GM19351 (cell line): ENCODE measurements around the gene TRAPPC1.

ENCODE experiments used
- ATAC-seq: cut with Tn5 transposase; IDR thresholded peaks from one replicate; pipeline ENCODE4 v1.9.1; 2021; ENCODE audit warnings: mild to moderate bottlenecking, moderate library complexity; ENCODE audit not compliant: unreplicated experiment

The TRAPPC1 gene

GRCh38 chr17:7903154-7904103, 28.3 kb downstream of the TRAPPC1 start:
- ATAC-seq = no peak

GRCh38 chr17:7897773-7898172, 34.0 kb downstream of the TRAPPC1 start:
- no peak for ATAC-seq

- ATAC-seq = no peak
Measured at GRCh38 chr17:7897090-7897489, 34.7 kb downstream of the TRAPPC1 start.

DNA sequence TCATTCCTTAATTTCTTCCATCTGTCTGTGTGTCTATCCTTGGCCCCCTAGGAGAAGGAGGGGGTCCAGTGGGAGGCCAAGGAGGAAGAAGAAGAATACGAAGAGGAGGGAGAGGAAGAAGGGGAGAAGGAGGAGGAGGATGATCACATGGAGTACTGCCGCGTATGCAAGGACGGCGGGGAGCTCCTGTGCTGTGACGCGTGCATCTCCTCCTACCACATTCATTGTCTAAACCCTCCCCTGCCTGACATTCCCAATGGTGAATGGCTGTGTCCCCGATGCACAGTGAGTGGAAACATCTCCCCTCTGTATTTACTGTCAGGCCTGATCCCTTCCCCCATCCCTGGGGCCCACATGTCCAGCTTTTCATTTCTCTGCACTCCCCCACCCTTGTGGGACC, 36.9 kb downstream of the TRAPPC1 start:
- no peak for ATAC-seq

GRCh38 chr17:7894226-7894625, 37.5 kb downstream of the TRAPPC1 start:
- ATAC-seq = no peak

GRCh38 chr17:7893187-7893880, 38.4 kb downstream of the TRAPPC1 start:
- no peak for ATAC-seq

DNA sequence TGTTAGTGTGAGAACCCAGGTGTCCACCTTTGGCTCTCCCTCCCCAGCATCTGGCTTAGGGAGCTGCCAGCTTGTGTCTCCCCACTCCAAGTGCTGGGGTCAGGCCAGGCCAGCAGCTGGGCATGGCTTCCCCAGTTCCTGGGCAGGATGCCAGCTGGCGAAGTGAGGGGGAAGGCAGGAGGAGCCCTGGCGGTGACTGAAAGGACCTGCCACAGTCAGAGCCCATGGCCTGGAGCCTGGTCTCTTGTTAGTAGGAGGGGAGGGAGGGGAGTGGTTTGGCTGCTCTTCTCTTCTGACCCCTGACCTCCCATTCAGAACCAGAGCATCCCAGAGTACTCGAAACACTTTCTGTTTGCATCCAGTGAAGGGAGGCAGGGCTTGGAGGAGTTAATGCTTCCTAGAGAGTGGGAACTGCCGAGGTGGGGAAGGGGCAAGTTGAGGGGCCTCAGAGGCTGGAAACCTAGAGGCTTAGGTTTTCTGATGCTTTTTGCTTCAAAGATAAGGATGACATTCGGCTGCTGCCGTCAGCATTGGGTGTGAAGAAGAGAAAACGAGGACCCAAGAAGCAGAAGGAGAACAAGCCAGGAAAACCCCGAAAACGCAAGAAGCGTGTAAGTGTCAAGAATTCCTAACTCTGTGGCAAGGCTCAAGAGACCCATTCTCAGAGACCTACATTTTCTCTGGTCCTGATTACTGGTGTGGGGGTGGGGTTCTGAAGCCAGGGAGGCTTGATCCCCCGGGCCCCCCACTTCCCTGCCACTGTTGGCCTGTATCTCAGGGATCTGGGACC, 42.4 kb downstream of the TRAPPC1 start:
- no peak for ATAC-seq

DNA sequence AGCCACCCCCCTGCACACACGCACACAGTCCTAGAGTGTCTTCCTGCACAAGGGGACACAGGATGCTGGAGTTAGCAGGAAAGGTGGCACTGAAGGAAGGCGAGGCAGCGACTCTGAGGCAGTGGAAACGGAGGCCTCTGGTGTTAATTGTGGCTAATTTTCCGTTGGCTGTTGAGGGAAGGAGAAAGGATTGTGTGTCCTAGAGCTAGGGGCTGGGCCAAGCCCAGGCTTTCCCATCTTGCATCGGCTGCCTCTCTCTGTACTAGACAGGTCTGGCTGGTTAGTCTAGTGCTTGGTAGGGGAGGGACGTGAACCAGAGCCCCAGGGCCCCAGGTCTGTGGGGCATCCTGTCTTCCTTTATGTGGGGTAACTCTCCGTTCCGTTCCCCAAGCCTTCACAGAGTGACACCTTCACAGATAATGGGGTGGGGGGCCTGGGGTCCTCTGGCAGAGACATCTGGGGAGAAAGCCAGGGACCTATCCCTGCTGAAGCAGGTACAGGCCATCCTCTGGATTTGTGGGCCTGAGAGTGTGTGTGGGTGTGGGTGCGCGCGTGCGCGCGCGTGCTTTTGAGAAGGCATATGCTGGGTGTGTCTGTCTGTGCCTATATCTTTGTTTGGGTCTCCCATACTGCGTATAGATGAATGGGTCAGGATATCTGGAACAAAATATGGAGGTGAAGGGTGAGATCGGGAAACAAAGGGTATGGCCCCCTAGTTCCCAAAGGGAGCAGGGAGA, 43.4 kb downstream of the TRAPPC1 start, which contains the start of gene CHD3:
TSS of gene CHD3 (plus strand) at position 606 of the 737 bp plus-strand sequence. CDS start 212 bp downstream, outside the sequence.
- no peak for ATAC-seq

GRCh38 chr17:7887482-7888183, 44.1 kb downstream of the TRAPPC1 start:
- peak; percentile 45 for ATAC-seq

DNA sequence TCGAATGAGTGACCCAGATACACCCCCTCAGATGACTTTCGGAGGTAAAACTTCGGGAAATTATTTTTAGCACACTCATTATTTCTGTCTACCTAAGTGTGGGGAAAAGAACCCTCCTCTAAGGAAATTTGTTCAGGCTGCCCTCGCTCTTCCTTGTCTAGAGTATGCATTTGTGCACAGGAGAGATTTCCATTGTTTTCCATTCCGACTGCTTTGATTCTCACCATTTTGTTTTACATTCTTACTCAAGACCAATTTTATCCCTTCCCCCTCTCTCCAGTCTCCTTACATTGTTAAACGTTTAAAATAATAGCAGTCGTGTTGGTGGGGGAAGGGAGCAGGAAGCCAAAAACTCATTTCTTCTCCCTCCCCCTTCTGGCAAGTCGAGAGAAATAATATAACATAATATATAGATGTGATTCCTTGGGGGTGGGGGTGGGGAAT, 44.7 kb downstream of the TRAPPC1 start:
- no peak for ATAC-seq

DNA sequence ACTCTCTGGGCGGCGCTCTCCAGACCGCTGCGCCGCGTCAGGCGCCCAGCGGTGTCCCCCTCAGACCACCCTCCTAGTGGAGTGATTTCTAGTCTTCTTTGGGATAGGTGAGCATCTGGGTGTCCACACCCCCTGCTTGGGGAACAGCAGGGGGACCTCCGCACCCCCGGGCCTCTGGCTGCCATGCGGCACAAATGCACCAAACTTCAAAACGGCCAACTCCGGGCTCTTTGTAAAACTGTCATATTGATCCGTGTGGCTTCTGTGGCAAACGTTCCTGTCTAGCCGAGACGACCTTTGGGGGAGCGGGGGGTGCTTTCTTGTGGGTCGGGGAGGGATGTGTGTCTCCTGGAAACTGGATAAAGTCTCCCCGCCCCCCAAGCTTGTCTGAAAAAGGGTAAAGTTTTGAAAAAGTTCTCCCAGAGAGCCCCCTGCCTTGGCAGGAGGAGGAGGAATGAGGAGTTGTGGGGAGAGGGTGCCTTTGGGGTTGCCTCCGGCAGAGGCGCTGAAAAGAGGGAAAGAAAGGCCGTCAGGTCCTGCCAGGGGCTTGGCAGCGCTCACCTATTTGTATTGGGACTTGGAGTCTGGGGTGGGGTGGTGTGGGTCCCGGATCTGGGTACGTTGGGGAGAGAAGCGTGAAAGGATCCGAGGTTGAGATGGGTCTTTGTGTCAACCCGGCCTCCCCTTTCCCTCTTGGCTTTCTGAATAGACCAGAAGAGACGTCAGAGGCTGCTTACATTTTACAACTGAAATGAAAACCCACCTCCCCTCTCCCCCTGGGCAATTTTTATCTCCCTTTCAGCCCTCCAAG, 45.3 kb downstream of the TRAPPC1 start:
- ATAC-seq = no peak

DNA sequence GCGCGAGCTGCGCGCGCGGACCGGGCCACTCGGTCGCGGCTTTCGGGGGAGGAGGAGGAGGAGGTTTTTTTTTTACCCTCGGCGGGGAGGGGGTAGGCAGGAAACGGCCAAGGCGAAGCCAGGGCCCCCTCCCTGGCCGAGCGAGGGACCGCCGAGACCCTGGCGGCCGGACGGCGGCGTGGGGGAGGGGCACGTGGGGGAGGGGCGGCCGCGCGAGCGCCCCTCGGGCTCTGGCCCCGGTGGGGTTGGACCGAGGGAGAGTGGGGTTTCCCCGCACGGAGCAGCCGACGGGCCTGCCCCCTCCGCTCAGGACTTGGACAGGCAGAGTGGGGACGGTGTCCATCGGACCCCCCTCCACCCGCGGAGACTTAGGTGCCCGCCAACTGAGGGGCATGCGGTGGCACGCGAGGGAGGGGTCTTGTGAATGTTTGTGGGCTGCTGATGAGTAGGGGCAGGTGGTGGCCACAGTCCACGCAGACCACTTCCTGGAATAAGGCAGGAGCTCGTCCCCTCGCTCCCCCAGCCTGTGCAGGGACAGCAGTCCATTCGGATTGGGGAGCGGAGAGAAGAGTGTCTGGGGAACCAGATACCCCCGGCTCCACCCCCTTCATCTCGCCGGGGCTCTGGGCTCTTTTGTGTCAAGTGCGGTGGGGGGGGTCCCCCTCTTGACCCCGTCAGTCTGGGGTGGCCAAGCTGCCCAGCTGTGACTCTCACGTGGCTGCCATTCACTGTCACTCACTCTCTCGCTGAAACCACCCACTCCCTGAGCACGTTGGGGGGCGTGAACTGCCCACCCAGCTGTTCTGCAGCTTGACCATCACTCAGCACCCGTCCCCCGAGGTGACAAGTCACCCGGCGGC, 46.1 kb downstream of the TRAPPC1 start:
- no peak for ATAC-seq

- no peak for ATAC-seq
Measured at GRCh38 chr17:7884581-7885366, 47.0 kb downstream of the TRAPPC1 start.

- ATAC-seq = no peak
Measured at GRCh38 chr17:7883781-7884386, 47.9 kb downstream of the TRAPPC1 start.

DNA sequence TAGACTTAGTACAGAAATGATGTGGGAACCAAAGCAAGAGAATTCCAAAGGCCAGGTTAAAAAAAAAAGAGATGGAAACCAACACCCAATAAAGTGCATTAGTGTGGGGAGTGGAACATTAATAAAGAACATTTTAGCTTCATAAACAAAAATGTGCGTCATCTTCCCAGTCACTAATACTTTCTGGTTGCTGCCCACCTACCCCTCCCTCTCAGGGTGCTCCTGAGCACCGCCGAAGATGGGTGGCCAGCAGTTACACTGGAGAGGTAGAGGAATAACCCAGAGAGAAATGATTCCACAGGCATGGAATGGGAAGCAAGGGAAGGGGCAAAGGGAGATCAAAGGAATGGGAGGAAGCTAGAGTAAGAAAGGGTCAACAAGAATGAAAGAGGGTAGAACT, 49.1 kb downstream of the TRAPPC1 start:
- no peak for ATAC-seq

- ATAC-seq = no peak
Measured at GRCh38 chr17:7882068-7882467, 49.7 kb downstream of the TRAPPC1 start.
